MM.1S (cell line): ENCODE results near the gene MINDY3.

Source experiments
- DNase-seq: peaks from one replicate; pipeline ENCODE4 v3.0.0-alpha.2; 2015
- H2AFZ ChIP-seq: fragments of 300-600 bp; sonication (generic); 2 replicates; pipeline ENCODE4 v1.6.0; 2016; ENCODE audit warnings: antibody characterized with exemption, low read length
- H3F3A ChIP-seq: fragments of 300-600 bp; sonication (generic); 2 replicates; pipeline ENCODE4 v1.6.1; 2016; ENCODE audit warnings: mild to moderate bottlenecking, antibody characterized with exemption, low read length, moderate library complexity, mixed read lengths; ENCODE audit not compliant: insufficient read depth
- H3K27ac ChIP-seq: fragments of 300-600 bp; sonication (generic); 2 replicates; pipeline ENCODE4 v1.5.1; 2016; ENCODE audit warnings: mild to moderate bottlenecking, low read length
- H3K27me3 ChIP-seq: fragments of 300-600 bp; sonication (generic); replicated peaks from 2 replicates; pipeline ENCODE4 v1.6.0; 2016; ENCODE audit warnings: low read length; ENCODE audit not compliant: insufficient read depth
- H3K36me3 ChIP-seq: fragments of 300-600 bp; sonication (generic); replicated peaks from 2 replicates; pipeline ENCODE4 v1.6.1; 2016; ENCODE audit warnings: mild to moderate bottlenecking, low read length, mixed read lengths; ENCODE audit not compliant: insufficient read depth
- H3K4me1 ChIP-seq: fragments of 300-600 bp; sonication (generic); 2 replicates; pipeline ENCODE4 v1.6.1; 2016; ENCODE audit warnings: low read length, mixed read lengths
- H3K4me2 ChIP-seq: fragments of 300-600 bp; sonication (generic); 2 replicates; pipeline ENCODE4 v1.6.0; 2016; ENCODE audit warnings: low read depth, low read length
- H3K4me3 ChIP-seq: fragments of 300-600 bp; sonication (generic); 2 replicates; pipeline ENCODE4 v1.5.1; 2016; ENCODE audit warnings: low read length, mixed read lengths
- H3K79me2 ChIP-seq: fragments of 300-600 bp; sonication (generic); 2 replicates; pipeline ENCODE4 v1.6.1; 2016; ENCODE audit warnings: mixed run types, low read length, mixed read lengths
- H3K9ac ChIP-seq: fragments of 300-600 bp; sonication (generic); 2 replicates; pipeline ENCODE4 v1.6.1; 2016; ENCODE audit warnings: low read length, mixed read lengths
- H3K9me2 ChIP-seq: fragments of 300-600 bp; sonication (generic); replicated peaks from 2 replicates; pipeline ENCODE4 v1.6.1; 2016; ENCODE audit warnings: mild to moderate bottlenecking, low read length, mixed read lengths; ENCODE audit not compliant: insufficient read depth
- H3K9me3 ChIP-seq: fragments of 300-600 bp; sonication (generic); replicated peaks from 2 replicates; pipeline ENCODE4 v1.6.1; 2016; ENCODE audit warnings: mild to moderate bottlenecking, low read length, mixed read lengths; ENCODE audit not compliant: insufficient read depth
- H4K20me1 ChIP-seq: fragments of 300-600 bp; sonication (generic); 2 replicates; pipeline ENCODE4 v1.6.1; 2016; ENCODE audit warnings: mild to moderate bottlenecking, low read length, moderate library complexity, mixed read lengths; ENCODE audit not compliant: insufficient read depth
- EZH2 ChIP-seq: fragments of 300-600 bp; sonication (generic); optimal IDR thresholded peaks from 2 replicates; pipeline ENCODE3; 2017; ENCODE audit warnings: low read depth, mild to moderate bottlenecking, antibody characterized with exemption, low read length, mixed read lengths
- EZH2phosphoT487 ChIP-seq: fragments of 300-600 bp; sonication (generic); IDR thresholded peaks from 2 replicates; pipeline ENCODE4 v1.6.1; 2018; ENCODE audit warnings: antibody characterized with exemption, low read length
- TF ChIP-seq, protein P1 (sequence below): fragments of 300-600 bp; sonication (generic); IDR thresholded peaks from 2 replicates; pipeline ENCODE4 v1.5.1; 2016; ENCODE audit warnings: antibody characterized with exemption, low read length, mixed read lengths

MINDY3 gene

DNA sequence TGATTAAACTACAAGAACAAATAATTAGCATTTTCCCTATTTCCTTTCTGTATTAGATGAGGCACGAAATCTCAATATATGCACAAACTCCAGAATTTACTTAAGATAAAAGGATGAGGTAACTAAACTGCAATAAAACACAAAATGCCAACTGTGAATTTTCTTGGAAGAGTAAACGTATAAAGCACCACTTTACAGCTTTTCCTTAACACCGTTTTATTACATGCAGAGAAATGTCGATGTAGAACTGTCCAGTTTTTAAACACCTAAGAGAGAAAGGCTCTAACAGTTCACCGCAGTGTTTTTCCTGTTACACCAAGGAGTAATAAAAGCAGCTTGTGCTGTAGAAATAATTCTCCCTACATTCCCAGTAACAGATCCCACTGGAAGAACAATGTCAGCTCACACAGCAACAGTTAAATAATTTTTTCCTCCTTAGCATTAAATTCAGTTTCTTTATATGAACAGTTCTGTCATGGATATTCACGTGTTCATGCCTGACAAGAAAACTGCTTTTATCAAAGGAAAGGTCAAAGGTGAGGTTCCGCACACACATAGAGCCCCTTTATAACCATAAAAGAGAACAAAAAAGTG, 52.0 kb downstream of the MINDY3 start:
- no peak overlapping the region for H3K9ac ChIP-seq
- no peak for DNase-seq
- H3F3A ChIP-seq = no peaks in the 10 kb centered on the region; the same call in 1 of the 2 replicates
- no peak overlapping the region for H3K4me3 ChIP-seq
- H4K20me1 ChIP-seq = no peaks in the 10 kb centered on the region
- no peak overlapping the region for H2AFZ ChIP-seq
- H3K79me2 ChIP-seq = no peaks in the 10 kb centered on the region; the same call in 1 of the 2 replicates
- H3K27ac ChIP-seq = no peak overlapping the region
- H3K4me1 ChIP-seq = peaks cover 16% of the 10 kb centered on the region
- H3K4me2 ChIP-seq = no peak overlapping the region
- H3K27me3 ChIP-seq = no peaks in the 10 kb centered on the region
- H3K36me3 ChIP-seq = peaks cover 9% of the 10 kb centered on the region; the same call in 1 of the 2 replicates
- no peak for TF ChIP-seq EZH2phosphoT487
- TF ChIP-seq, protein P1, sequence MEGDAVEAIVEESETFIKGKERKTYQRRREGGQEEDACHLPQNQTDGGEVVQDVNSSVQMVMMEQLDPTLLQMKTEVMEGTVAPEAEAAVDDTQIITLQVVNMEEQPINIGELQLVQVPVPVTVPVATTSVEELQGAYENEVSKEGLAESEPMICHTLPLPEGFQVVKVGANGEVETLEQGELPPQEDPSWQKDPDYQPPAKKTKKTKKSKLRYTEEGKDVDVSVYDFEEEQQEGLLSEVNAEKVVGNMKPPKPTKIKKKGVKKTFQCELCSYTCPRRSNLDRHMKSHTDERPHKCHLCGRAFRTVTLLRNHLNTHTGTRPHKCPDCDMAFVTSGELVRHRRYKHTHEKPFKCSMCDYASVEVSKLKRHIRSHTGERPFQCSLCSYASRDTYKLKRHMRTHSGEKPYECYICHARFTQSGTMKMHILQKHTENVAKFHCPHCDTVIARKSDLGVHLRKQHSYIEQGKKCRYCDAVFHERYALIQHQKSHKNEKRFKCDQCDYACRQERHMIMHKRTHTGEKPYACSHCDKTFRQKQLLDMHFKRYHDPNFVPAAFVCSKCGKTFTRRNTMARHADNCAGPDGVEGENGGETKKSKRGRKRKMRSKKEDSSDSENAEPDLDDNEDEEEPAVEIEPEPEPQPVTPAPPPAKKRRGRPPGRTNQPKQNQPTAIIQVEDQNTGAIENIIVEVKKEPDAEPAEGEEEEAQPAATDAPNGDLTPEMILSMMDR = no peak
- TF ChIP-seq EZH2 = no peak
- H3K9me3 ChIP-seq = no peaks in the 10 kb centered on the region
- H3K9me2 ChIP-seq = no peaks in the 10 kb centered on the region

DNA sequence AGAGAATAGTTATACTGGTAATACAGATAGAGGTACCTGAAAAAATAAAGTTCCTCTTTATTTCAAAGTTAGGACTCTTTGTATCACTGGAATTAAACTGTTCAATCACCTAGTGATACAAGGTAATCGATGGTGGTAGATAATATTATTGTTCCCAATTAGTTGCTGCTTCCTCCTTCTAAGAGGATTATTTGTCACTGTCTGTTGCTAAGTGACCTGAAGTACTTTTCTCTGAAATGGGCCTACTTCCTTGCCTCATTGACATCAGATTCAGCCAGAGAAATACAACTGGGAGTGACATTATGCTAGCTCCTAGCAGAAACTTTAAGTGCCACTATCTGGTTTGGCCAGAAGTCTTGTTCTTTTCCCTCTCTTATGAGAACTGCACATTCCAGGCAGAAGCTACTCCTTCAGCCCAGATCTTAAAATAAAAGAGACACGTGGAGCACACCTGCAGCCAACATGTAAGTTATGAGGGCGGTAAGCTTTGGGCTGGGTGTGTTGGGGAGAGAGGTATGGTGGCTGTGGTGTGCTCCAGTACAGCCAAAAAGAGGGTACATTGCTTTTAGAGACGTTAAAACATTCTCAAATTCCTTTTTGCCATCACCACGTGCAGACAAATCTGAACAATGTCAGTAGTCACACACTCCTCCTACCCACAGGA, 54.8 kb downstream of the MINDY3 start:
- TF ChIP-seq EZH2 (no peak), EZH2phosphoT487 (no peak)
- TF ChIP-seq, protein P1 = no peak
- Histone ChIP-seq H3F3A (no peaks in the 10 kb centered on the region; the same call in 1 of the 2 replicates), H3K79me2 (peaks cover 8% of the 10 kb centered on the region; the same call in 1 of the 2 replicates), H3K4me2 (no peak overlapping the region), H3K4me3 (no peak overlapping the region), H3K27me3 (no peaks in the 10 kb centered on the region), H3K27ac (no peak overlapping the region), H3K9me2 (no peaks in the 10 kb centered on the region), H3K9ac (no peak overlapping the region), H4K20me1 (no peaks in the 10 kb centered on the region), H3K4me1 (peaks cover 9% of the 10 kb centered on the region; the same call in 1 of the 2 replicates), H2AFZ (no peak overlapping the region), H3K9me3 (no peaks in the 10 kb centered on the region), H3K36me3 (peaks cover 16% of the 10 kb centered on the region; the same call in 1 of the 2 replicates)
- DNase-seq = no peak

DNA sequence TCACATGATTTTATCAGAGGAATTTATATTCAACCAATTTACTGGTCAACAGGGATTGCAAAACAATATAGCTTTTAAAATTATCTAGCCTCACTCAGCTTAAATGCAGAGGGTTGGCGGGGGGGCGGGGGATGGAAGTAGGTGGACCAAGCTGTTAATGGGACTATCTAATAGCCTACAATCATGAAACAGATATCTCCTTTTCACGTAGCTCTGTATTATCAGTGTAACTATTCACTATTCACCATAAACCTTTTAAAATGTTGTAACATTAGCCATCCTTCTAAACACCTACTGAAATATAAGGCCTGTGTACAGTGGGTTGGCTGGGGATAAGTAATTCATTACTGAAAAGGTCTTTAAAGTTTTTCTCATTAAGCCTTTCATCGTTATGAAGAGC, 56.2 kb downstream of the MINDY3 start:
- Histone ChIP-seq H3K27ac (no peak overlapping the region), H3K9me3 (no peaks in the 10 kb centered on the region), H3K4me1 (peaks cover 9% of the 10 kb centered on the region; the same call in 1 of the 2 replicates), H3K4me2 (no peak overlapping the region), H2AFZ (no peak overlapping the region), H3K9ac (no peak overlapping the region), H4K20me1 (no peaks in the 10 kb centered on the region), H3F3A (no peaks in the 10 kb centered on the region; the same call in 1 of the 2 replicates), H3K36me3 (peaks cover 22% of the 10 kb centered on the region; the same call in 1 of the 2 replicates), H3K27me3 (no peaks in the 10 kb centered on the region), H3K4me3 (no peak overlapping the region), H3K79me2 (peaks cover 11% of the 10 kb centered on the region; the same call in 1 of the 2 replicates), H3K9me2 (no peaks in the 10 kb centered on the region)
- TF ChIP-seq EZH2phosphoT487 (no peak), EZH2 (no peak)
- TF ChIP-seq, protein P1 = no peak
- DNase-seq = no peak
